ENCODE results near the gene TRMT1. TPM values are rescaled to one million over a fixed set of nuclear protein-coding genes. Genes with fewer than 3 reads are reported as not detected.
A peak's percentile ranks its signal among the peaks of the same experiment; 100 is the strongest.

Gene TRMT1
- total RNA-seq, 4 donors from 2014 or later = 23.2 to 99.4 (median 33.6) TPM

- Histone ChIP-seq H3K36me3 (no peaks in the 10 kb centered on the region), H3K9me3 (no peaks in the 10 kb centered on the region)
Observed at GRCh38 chr19:13089857-13090507, 26.6 kb downstream of the TRMT1 start.

GRCh38 chr19:13089139-13089856 is 27.2 kb downstream of the TRMT1 start:
- no peaks in the 10 kb centered on the region for H3K36me3 ChIP-seq
- H3K4me3 ChIP-seq = no peak overlapping the region
- H3K27me3 ChIP-seq = no peaks in the 10 kb centered on the region
- TF ChIP-seq CTCF (IDR thresholded peaks at IDR 0.05) = peak in 2 of 4 experiments; percentile 20 to 30
- TF ChIP-seq POLR2A (IDR thresholded peaks at IDR 0.05) = no peak
- H3K9me3 ChIP-seq = no peaks in the 10 kb centered on the region
- peaks cover 22 to 34% of the 10 kb centered on the region in 2 donors for H3K4me1 ChIP-seq
- intact Hi-C loops (cut with DNase I; ENCODE audit: low total_unique reads) = no loop called here
- H3K27ac ChIP-seq = peak overlapping the region; percentile 87 to 93
- no peak for DNase-seq

More at GRCh38 chr19:13089857-13090507, 26.6 kb downstream of the TRMT1 start:
- Histone ChIP-seq H3K4me3 (no peak overlapping the region), H3K27me3 (no peaks in the 10 kb centered on the region), H3K27ac (peak overlapping the region; percentile 87 to 93), H3K4me1 (peaks cover 24 to 39% of the 10 kb centered on the region in 2 donors)
- TF ChIP-seq CTCF (IDR thresholded peaks at IDR 0.05) (no peak), POLR2A (IDR thresholded peaks at IDR 0.05) (no peak)
- intact Hi-C loops (cut with DNase I; ENCODE audit: low total_unique reads) = loop anchor here (5.0 kb wide), 1 partner anchor 113 kb away; no protein-coding TSS in a partner anchor
- no peak for DNase-seq

- peak overlapping the region; percentile 87 to 93 for H3K27ac ChIP-seq
- no peaks in the 10 kb centered on the region for H3K9me3 ChIP-seq
- no peak for DNase-seq
- no peaks in the 10 kb centered on the region for H3K27me3 ChIP-seq
- H3K36me3 ChIP-seq = no peaks in the 10 kb centered on the region
- TF ChIP-seq CTCF (IDR thresholded peaks at IDR 0.05) (no peak), POLR2A (IDR thresholded peaks at IDR 0.05) (no peak)
- no peak overlapping the region for H3K4me3 ChIP-seq
- intact Hi-C loops (cut with DNase I; ENCODE audit: low total_unique reads) = no loop called here
- peaks cover 18 to 24% of the 10 kb centered on the region in 2 donors for H3K4me1 ChIP-seq
Observed at GRCh38 chr19:13087795-13088537, 28.6 kb downstream of the TRMT1 start.

- no peaks in the 10 kb centered on the region for H3K27me3 ChIP-seq
- no peaks in the 10 kb centered on the region for H3K9me3 ChIP-seq
- H3K4me1 ChIP-seq = peaks cover 18 to 19% of the 10 kb centered on the region in 2 donors
- H3K4me3 ChIP-seq = no peak overlapping the region
- H3K27ac ChIP-seq = peak overlapping the region; percentile 59 to 93
- H3K36me3 ChIP-seq = no peaks in the 10 kb centered on the region
- no peak for DNase-seq
- intact Hi-C loops (cut with DNase I; ENCODE audit: low total_unique reads) = no loop called here
- no peak for TF ChIP-seq CTCF (IDR thresholded peaks at IDR 0.05)
Observed at GRCh38 chr19:13087295-13087694, 29.2 kb downstream of the TRMT1 start.

Measured in uterus (tissue), 4 donors.